Right lobe of liver (tissue), 6 donors: Measurements from ENCODE around the gene TRAPPC12. TPM values are rescaled to one million over a fixed set of nuclear protein-coding genes. Genes with fewer than 3 reads are reported as not detected.
"Not testable (repeated sequence)": the region's sequence is repeated elsewhere in the genome, so short reads cannot be mapped to it uniquely, and the experiment has no call there.

Experiments used
- ATAC-seq, 4 donors: fragments of 200-7000 bp; cut with Tn5 transposase; one replicate each; pipeline ENCODE4 v1.9.1; 2020; ENCODE audit warnings: mild to moderate bottlenecking in 4 of 4, moderate library complexity in 4 of 4
- DNase-seq, 3 donors: peaks; one replicate each; pipeline ENCODE4 v3.0.0-alpha.2; 2020
- H3K27ac ChIP-seq, 3 donors: fragments of 200-600 bp; one replicate each; pipeline ENCODE4 v1.8.0; 2022
- H3K27me3 ChIP-seq, 2 donors: fragments of 200-600 bp; one replicate each; pipeline ENCODE4 v1.8.0; 2022
- H3K36me3 ChIP-seq, 4 donors: fragments of 200-600 bp; sonication (generic) in 1 of 4; one replicate each; pipeline versions ENCODE4 v1.5.1 to v1.8.0; 2017 to 2022; ENCODE audit warnings: control low read depth in 1 of 4
- H3K4me1 ChIP-seq, 4 donors: fragments of 200-600 bp; sonication (generic) in 1 of 4; one replicate each; pipeline versions ENCODE4 v1.5.1 to v1.8.0; 2017 to 2022; ENCODE audit warnings: control low read depth in 1 of 4
- H3K4me3 ChIP-seq, 3 donors: fragments of 200-600 bp; one replicate each; pipeline ENCODE4 v1.8.0; 2022
- H3K9me3 ChIP-seq, 4 donors: fragments of 200-600 bp; sonication (generic) in 1 of 4; one replicate each; pipeline versions ENCODE4 v1.5.1 to v1.8.0; 2017 to 2022; ENCODE audit warnings: control low read depth in 1 of 4
- POLR2A ChIP-seq: fragments of 450-650 bp; IDR thresholded peaks from one replicate; pipeline ENCODE4 v1.6.1; 2017; ENCODE audit warnings: antibody characterized with exemption, mild to moderate bottlenecking
- WGBS: methylation state at CpG from one replicate; pipeline ENCODE4 v1.1.6; 2018; ENCODE audit warnings: low coverage, low lambda C conversion rate; ENCODE audit not compliant: insufficient coverage; ENCODE audit errors: missing lambda C conversion rate; 5-methylcytosine and 5-hydroxymethylcytosine counted together
- intact Hi-C, 2 donors: fragments of 100-400 bp; cut with DNase I; formaldehyde crosslinking; loops; one replicate each; pipeline versions ENCODE4 v1.11.2 to v1.14.1; 2022
- total RNA-seq, 6 experiments: library from RNA; depleted of rRNA in 2 of 6; stranded (reverse); fragments of >200 nt in 2 of 6; fragmentation: NEBNext Ultra II Directional in 3 of 6; extraction: Animal tissue kit (Norgen Biotek cat#: 25700) in 3 of 6; gene quantifications; one replicate each; pipeline versions ENCODE4 v1.1.0 to v1.2.4, GENCODE V29; 2016 to 2023
- TF ChIP-seq, protein P1 (sequence below), 4 donors: fragments of 200-600 bp in 3 of 4; fragments of 450-650 bp in 1 of 4; IDR thresholded peaks; one replicate each; pipeline versions ENCODE4 v1.5.1 to v1.8.0; 2016 to 2022; ENCODE audit warnings: antibody characterized with exemption in 4 of 4, mild to moderate bottlenecking in 2 of 4
- donor health status: DM: no; HTN: yes; CAD: no.
- donor health status: DM: no; HTN: no; CAD: no.
- donor health status: DM: no; HTN: no; CAD: no.
- donor health status: DM: no; HTN: yes; CAD: no.
- donor health status: DM: no; HTN: yes; CAD: no.

The TRAPPC12 gene
- total RNA-seq, 6 experiments from 2014 or later: 39.2 to 92.4 (median 47.8) TPM

DNA sequence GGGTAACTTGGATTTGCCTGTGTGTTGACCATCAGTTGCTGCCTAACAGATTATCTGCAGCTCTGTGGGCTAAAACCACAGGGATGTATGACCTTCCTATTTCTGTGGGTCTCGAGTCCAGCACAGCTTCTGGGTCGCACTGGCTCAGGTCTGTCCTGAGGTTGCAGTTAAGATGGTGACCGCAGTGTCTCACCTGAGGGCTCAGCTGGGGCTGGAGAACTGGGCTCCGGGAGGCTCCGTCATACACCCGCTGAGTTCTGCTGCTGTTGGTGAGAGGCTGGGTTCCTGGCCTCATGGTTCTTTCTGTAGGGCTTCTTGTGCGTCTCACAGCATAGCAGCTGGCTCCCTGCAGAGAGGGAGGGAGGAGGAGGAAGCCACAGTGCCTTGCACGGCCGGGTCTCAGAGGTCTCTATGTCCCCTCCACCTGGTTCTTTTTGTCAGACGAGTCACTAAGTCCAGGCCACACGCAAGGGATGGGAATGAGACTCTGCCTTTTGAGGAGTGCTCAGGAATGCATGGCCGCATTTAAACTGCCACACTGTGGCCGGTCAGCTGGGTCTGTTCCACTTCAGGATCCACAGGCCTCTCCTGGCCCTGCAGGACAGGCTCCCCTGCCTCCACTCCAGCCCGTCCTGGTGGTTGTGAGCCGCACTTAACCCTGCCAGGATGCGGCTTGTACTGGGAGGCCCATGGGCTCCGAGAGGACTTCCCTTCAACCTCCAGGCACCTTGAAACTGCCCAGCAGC lies 72.6 kb downstream of the TRAPPC12 start:
- no peaks in the 10 kb centered on the region for H3K27me3 ChIP-seq
- no peak for TF ChIP-seq POLR2A
- TF ChIP-seq, protein P1, sequence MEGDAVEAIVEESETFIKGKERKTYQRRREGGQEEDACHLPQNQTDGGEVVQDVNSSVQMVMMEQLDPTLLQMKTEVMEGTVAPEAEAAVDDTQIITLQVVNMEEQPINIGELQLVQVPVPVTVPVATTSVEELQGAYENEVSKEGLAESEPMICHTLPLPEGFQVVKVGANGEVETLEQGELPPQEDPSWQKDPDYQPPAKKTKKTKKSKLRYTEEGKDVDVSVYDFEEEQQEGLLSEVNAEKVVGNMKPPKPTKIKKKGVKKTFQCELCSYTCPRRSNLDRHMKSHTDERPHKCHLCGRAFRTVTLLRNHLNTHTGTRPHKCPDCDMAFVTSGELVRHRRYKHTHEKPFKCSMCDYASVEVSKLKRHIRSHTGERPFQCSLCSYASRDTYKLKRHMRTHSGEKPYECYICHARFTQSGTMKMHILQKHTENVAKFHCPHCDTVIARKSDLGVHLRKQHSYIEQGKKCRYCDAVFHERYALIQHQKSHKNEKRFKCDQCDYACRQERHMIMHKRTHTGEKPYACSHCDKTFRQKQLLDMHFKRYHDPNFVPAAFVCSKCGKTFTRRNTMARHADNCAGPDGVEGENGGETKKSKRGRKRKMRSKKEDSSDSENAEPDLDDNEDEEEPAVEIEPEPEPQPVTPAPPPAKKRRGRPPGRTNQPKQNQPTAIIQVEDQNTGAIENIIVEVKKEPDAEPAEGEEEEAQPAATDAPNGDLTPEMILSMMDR (IDR thresholded peaks at IDR 0.05): no peak
- no peak overlapping the region for H3K4me3 ChIP-seq
- intact Hi-C loops: no loop called here
- DNase-seq: no peak
- peaks cover 0 to 5% (median 2%) of the 10 kb centered on the region in 4 donors for H3K36me3 ChIP-seq
- no peaks in the 10 kb centered on the region for H3K4me1 ChIP-seq
- no peaks in the 10 kb centered on the region for H3K9me3 ChIP-seq
- H3K27ac ChIP-seq: no peak overlapping the region
- WGBS: 100% methylated on average over 4 of the region's 17 CpGs
- ATAC-seq: no peak

DNA sequence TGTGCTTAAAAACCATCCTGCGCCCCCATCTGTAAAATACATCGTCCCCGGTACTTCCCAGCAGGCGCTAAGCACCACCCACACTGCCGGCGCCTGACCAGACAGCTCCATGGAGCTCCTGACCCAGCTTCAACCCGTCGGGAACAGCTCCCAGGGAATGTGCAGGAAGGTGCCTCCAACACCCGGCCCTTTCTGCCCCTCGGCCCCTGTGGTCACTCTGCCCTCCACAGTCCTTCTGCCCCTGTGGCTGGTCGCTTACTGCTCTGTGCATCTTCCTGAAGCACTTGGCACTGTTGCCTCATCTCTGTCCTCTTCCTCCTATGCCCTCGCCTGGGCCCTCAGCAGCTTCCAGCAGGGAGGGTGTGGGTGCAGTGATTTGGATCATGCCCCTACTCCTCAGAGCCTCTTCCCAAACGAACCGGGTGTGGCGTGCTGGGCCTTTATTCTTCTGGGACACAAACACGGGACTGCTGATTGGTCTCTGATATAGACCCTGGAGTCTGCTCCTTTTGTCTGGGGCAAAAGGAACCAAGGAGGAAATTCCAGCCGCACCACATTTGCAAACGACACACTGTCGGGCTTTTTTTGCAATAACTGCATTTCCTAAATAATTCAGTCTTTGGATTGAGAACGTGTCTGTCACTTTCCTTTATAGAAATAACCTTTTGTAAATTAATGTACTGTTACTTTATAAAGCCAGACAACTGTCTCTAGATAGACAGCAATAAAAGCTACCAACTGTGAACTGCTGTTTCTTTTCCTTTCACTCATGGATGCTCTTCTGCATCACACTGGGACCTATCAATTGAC lies 73.9 kb downstream of the TRAPPC12 start:
- no peaks in the 10 kb centered on the region for H3K9me3 ChIP-seq
- peaks cover 0 to 16% (median 6%) of the 10 kb centered on the region in 4 donors for H3K36me3 ChIP-seq
- H3K4me3 ChIP-seq: no peak overlapping the region
- no peaks in the 10 kb centered on the region for H3K4me1 ChIP-seq
- intact Hi-C loops: no loop called here
- TF ChIP-seq, protein P1 (IDR thresholded peaks at IDR 0.05): no peak
- TF ChIP-seq POLR2A: no peak
- WGBS: 69% methylated on average over 9 of the region's 20 CpGs
- no peaks in the 10 kb centered on the region for H3K27me3 ChIP-seq
- H3K27ac ChIP-seq: no peak overlapping the region
- ATAC-seq: peak in 2 of 4 donors; percentile 20 to 25
- no peak for DNase-seq

- intact Hi-C loops, H3K9me3 ChIP-seq, H3K27ac ChIP-seq, H3K4me1 ChIP-seq, H3K4me3 ChIP-seq, ATAC-seq, H3K27me3 ChIP-seq, DNase-seq: not testable (repeated sequence)
- H3K36me3 ChIP-seq: peaks cover 0 to 16% (median 6%) of the 10 kb centered on the region in 4 donors
- WGBS: 53% methylated on average over 4 of the region's 6 CpGs
Measured at GRCh38 chr2:3454005-3454404, 74.5 kb downstream of the TRAPPC12 start.

DNA sequence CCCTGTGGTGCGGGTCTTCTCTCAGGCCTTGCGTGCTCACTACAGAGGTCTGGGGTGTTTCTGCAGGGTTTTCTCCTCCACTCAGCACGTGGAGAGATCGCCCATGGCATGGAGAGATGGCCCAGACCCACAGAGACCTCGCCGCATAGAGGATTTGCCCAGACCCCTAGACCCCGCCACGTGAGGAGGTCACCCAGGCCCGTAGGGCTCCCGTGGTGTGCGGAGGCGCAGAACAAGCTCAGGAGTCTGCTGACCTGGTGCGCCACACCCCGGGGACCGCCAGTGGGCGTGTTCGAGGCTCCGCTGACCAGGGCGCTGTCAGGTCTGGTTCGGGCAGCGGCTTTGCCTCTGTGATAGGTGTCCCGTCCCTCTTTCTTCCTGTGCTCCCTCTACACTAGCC lies 75.3 kb downstream of the TRAPPC12 start:
- H3K4me1 ChIP-seq: no peaks in the 10 kb centered on the region
- H3K27ac ChIP-seq: no peak overlapping the region
- 100% methylated on average over 9 of the region's 22 CpGs for WGBS
- intact Hi-C loops: no loop called here
- no peak for ATAC-seq
- TF ChIP-seq POLR2A: no peak
- TF ChIP-seq, protein P1 (IDR thresholded peaks at IDR 0.05): no peak
- DNase-seq: no peak
- peaks cover 0 to 16% (median 6%) of the 10 kb centered on the region in 4 donors for H3K36me3 ChIP-seq
- no peaks in the 10 kb centered on the region for H3K9me3 ChIP-seq
- H3K4me3 ChIP-seq: no peak overlapping the region
- no peaks in the 10 kb centered on the region for H3K27me3 ChIP-seq

DNA sequence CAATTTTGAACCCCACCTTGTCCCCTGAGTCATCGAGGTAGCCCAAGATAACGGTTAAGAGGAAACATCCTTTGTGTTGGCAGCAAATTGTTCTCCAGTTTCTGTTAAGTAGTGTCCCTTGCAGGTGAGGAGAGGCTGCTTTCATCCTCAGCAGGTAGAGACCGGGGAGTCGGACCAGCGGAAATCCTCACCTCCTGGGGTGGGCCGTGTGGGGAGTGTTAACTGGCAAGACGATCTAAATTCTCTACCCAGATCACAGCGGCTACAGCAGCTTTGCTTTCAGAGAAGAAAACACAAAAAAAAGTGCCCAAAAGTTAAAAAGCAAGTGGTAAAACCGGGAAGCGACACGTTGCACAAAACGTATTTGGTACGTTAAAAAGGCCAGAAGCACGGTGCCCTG lies 76.6 kb downstream of the TRAPPC12 start:
- Histone ChIP-seq H3K4me3 (no peak overlapping the region), H3K4me1 (no peaks in the 10 kb centered on the region), H3K9me3 (no peaks in the 10 kb centered on the region), H3K27ac (no peak overlapping the region), H3K27me3 (no peaks in the 10 kb centered on the region), H3K36me3 (peaks cover 0 to 16% (median 6%) of the 10 kb centered on the region in 4 donors)
- ATAC-seq (no peak), DNase-seq (no peak)
- intact Hi-C loops: no loop called here
- 93% methylated on average over 12 of the region's 14 CpGs for WGBS
- no peak for TF ChIP-seq POLR2A
- TF ChIP-seq, protein P1 (IDR thresholded peaks at IDR 0.05): no peak
